ENCODE measurements around the gene GPR152. TPM values are rescaled to one million over a fixed set of nuclear protein-coding genes. Genes with fewer than 3 reads are reported as not detected.

Gene GPR152, protein sequence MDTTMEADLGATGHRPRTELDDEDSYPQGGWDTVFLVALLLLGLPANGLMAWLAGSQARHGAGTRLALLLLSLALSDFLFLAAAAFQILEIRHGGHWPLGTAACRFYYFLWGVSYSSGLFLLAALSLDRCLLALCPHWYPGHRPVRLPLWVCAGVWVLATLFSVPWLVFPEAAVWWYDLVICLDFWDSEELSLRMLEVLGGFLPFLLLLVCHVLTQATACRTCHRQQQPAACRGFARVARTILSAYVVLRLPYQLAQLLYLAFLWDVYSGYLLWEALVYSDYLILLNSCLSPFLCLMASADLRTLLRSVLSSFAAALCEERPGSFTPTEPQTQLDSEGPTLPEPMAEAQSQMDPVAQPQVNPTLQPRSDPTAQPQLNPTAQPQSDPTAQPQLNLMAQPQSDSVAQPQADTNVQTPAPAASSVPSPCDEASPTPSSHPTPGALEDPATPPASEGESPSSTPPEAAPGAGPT
- total RNA-seq (2014; rRNA removed; shearing (Covaris generic)) (not detected in 2 replicates), polyA plus RNA-seq (2016; fragmentation: Nextera tagmentation; extraction: Ambion mirVana) (not detected in 2 replicates)

DNA sequence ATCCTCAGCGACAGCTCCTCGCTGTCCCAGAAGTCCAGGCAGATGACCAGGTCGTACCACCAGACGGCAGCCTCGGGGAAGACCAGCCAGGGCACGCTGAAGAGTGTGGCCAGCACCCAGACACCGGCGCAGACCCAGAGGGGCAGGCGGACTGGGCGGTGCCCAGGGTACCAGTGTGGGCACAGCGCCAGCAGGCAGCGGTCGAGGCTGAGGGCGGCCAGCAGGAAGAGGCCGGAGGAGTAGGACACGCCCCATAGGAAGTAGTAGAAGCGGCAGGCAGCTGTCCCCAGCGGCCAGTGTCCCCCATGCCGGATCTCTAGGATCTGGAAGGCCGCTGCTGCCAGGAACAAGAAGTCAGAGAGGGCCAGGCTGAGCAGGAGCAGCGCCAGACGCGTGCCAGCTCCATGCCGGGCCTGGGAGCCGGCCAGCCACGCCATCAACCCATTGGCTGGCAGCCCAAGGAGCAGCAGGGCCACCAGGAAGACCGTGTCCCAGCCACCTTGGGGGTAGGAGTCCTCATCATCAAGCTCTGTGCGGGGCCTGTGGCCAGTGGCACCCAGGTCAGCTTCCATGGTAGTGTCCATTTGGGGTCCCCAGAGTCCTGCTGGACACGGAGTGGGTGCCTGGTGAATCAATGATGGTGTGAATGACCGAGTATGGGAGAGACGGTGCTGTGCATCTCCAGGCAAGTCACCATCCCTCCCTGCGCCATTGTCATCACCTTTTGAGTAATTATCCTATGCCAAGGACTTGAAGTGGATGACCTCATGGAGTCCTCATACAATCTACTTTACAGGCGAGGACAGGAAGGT lies at the start of gene GPR152:
TSS of gene GPR152 (minus strand) at position 589 of the 812 bp plus-strand sequence. CDS start at position 584, 5 bp downstream.
- Histone ChIP-seq H3K79me2 (ENCODE audit: insufficient read depth) (no peaks in the 10 kb centered on the region), H4K20me1 (ENCODE audit: insufficient read depth) (no peaks in the 10 kb centered on the region), H3K9me3 (ENCODE audit: low read depth) (no peaks in the 10 kb centered on the region), H2AFZ (no peak within 1 kb of the TSS), H3K4me1 (ENCODE audit: insufficient read depth) (no peaks in the 10 kb centered on the region), H3K27me3 (replicated peaks; ENCODE audit: insufficient read depth) (no peaks in the 10 kb centered on the region), H3F3A (ENCODE audit: insufficient read depth) (no peaks in the 10 kb centered on the region), H3K9ac (no peak within 1 kb of the TSS), H3K4me3 (no peak within 1 kb of the TSS), H3K9me2 (ENCODE audit: insufficient read depth) (no peaks in the 10 kb centered on the region), H3K27ac (no peak within 1 kb of the TSS), H3K4me2 (ENCODE audit: unreplicated experiment) (no peak within 1 kb of the TSS), H3K36me3 (ENCODE audit: low read depth) (no peaks in the 10 kb centered on the region)
- in situ Hi-C loops (cut with MboI): no loop called here
- no peak for DNase-seq
- TF ChIP-seq EZH2 (IDR thresholded peaks at IDR 0.05; ENCODE audit: insufficient read depth, poor library complexity, severe bottlenecking) (no peak), EZH2phosphoT487 (IDR thresholded peaks at IDR 0.05; ENCODE audit: insufficient read depth, low read depth) (no peak)
- 79 to 81% methylated on average over 33 of the region's 33 CpGs for WGBS, 2 experiments (ENCODE audit: low coverage in 1 of 2, low lambda C conversion rate in 2 of 2, missing lambda C conversion rate in 2 of 2)

DNA sequence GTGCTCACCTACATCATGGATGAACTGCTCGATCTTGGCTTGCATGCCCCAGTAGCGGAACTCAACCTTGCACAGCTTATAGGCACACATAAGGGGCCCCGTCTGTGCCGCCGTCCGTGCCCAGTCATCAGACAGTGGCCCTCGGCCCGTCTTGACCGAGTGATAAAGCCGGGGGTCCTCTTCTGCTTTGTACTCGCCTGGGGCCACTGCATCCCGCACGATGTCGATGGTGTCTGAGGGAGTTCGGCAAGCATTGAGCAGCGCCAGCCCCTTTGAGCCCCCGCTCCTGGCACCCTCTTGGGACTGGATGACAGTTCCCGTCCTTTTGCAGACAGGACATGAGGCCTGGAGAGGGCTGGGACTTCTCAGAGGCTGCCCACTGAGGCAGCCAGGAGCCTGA lies 49.3 kb upstream of the GPR152 start:
- no peak overlapping the region for H3K27ac ChIP-seq
- H2AFZ ChIP-seq: no peak overlapping the region
- in situ Hi-C loops (cut with MboI): no loop called here
- no peak for DNase-seq
- H3F3A ChIP-seq (ENCODE audit: insufficient read depth): peaks cover 7% of the 10 kb centered on the region; the same call in 1 of the 2 replicates
- no peak overlapping the region for H3K4me2 ChIP-seq (ENCODE audit: unreplicated experiment)
- WGBS, 2 experiments (ENCODE audit: low coverage in 1 of 2, low lambda C conversion rate in 2 of 2, missing lambda C conversion rate in 2 of 2): 93 to 94% methylated on average over 17 to 18 of the region's 18 CpGs
- no peaks in the 10 kb centered on the region for H4K20me1 ChIP-seq (ENCODE audit: insufficient read depth)
- no peaks in the 10 kb centered on the region for H3K9me2 ChIP-seq (ENCODE audit: insufficient read depth)
- no peak overlapping the region for H3K9ac ChIP-seq
- H3K36me3 ChIP-seq (ENCODE audit: low read depth): no peaks in the 10 kb centered on the region
- H3K9me3 ChIP-seq (ENCODE audit: low read depth): no peaks in the 10 kb centered on the region
- peaks cover 7% of the 10 kb centered on the region; the same call in 1 of the 2 replicates for H3K4me1 ChIP-seq (ENCODE audit: insufficient read depth)
- TF ChIP-seq EZH2phosphoT487 (IDR thresholded peaks at IDR 0.05; ENCODE audit: insufficient read depth, low read depth) (no peak), EZH2 (IDR thresholded peaks at IDR 0.05; ENCODE audit: insufficient read depth, poor library complexity, severe bottlenecking) (no peak)
- peaks cover 6% of the 10 kb centered on the region; the same call in 1 of the 2 replicates for H3K79me2 ChIP-seq (ENCODE audit: insufficient read depth)
- H3K27me3 ChIP-seq (replicated peaks; ENCODE audit: insufficient read depth): no peaks in the 10 kb centered on the region
- H3K4me3 ChIP-seq: no peak overlapping the region

DNA sequence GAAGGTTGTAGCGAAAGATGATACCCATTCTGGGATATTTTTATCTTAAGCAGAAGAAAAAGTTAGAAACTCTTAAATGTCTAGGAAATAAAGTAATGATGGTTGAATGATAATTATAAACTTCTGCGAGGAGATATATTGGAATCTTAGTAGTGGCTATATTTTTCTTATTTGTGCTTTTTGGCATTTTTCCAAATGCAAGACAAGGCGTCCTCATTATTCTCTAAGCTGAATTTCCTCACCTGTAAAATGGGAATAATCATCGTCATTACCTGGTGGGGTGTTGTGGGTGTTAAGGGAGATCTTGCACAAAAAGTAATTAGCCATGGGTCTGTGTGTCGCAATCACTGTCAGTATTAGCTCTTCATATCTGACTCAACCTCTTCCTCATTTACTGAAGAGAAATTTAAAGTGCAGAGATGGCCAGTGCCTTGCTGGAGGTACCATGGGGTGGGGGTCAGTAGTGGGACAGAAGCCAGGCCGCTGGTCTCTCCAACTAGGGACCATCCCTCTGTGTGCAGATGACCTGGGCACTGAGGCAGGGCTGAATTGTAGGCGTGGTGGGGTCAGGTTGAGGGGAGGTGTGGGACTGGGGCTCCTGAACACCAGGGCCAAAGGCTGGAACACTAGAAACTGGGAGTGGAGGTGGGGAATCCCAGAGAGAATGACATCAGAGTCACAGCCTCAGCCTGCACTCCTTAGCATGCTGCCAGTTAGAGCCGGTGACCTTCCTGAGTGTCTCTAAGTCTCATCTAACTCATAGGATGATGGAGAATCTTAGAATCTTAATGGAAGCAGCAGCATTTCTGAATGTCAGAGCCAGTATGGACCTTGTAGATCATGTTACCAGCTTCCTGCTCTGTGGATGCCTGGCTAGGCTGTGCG lies 48.5 kb upstream of the GPR152 start:
- 94 to 99% methylated on average over 9 of the region's 9 CpGs for WGBS, 2 experiments (ENCODE audit: low coverage in 1 of 2, low lambda C conversion rate in 2 of 2, missing lambda C conversion rate in 2 of 2)
- no peak overlapping the region for H2AFZ ChIP-seq
- no peaks in the 10 kb centered on the region for H3K9me3 ChIP-seq (ENCODE audit: low read depth)
- H4K20me1 ChIP-seq (ENCODE audit: insufficient read depth): no peaks in the 10 kb centered on the region
- no peaks in the 10 kb centered on the region for H3K79me2 ChIP-seq (ENCODE audit: insufficient read depth)
- H3K9me2 ChIP-seq (ENCODE audit: insufficient read depth): no peaks in the 10 kb centered on the region
- H3K27me3 ChIP-seq (replicated peaks; ENCODE audit: insufficient read depth): no peaks in the 10 kb centered on the region
- no peak overlapping the region for H3K4me2 ChIP-seq (ENCODE audit: unreplicated experiment)
- peak; percentile 38 for DNase-seq
- TF ChIP-seq EZH2 (IDR thresholded peaks at IDR 0.05; ENCODE audit: insufficient read depth, poor library complexity, severe bottlenecking): no peak
- no peak for TF ChIP-seq EZH2phosphoT487 (IDR thresholded peaks at IDR 0.05; ENCODE audit: insufficient read depth, low read depth)
- H3K4me1 ChIP-seq (ENCODE audit: insufficient read depth): peaks cover 7% of the 10 kb centered on the region; the same call in 1 of the 2 replicates
- no peak overlapping the region for H3K27ac ChIP-seq
- no peaks in the 10 kb centered on the region for H3F3A ChIP-seq (ENCODE audit: insufficient read depth)
- H3K36me3 ChIP-seq (ENCODE audit: low read depth): no peaks in the 10 kb centered on the region
- H3K9ac ChIP-seq: no peak overlapping the region
- H3K4me3 ChIP-seq: no peak overlapping the region
- in situ Hi-C loops (cut with MboI): no loop called here
